Measurements from ENCODE around the gene PTPRJ. TPM values are rescaled to one million over a fixed set of nuclear protein-coding genes. Genes with fewer than 3 reads are reported as not detected.

Gene PTPRJ
- polyA plus RNA-seq, 1 donor from 2014 or later = 8.6 TPM

- H4K20me1 ChIP-seq (ENCODE audit: insufficient read depth) = no peaks in the 10 kb centered on the region
- H3K4me2 ChIP-seq (ENCODE audit: low read length) = no peak overlapping the region
- H3K4me3 ChIP-seq (ENCODE audit: low read length) = no peak overlapping the region
- H3K9ac ChIP-seq (ENCODE audit: low read length) = no peak overlapping the region
- no peaks in the 10 kb centered on the region for H3K36me3 ChIP-seq (ENCODE audit: insufficient read depth, low read length)
- H3F3A ChIP-seq (ENCODE audit: insufficient read depth, low read length, poor library complexity, severe bottlenecking) = no peaks in the 10 kb centered on the region
- H3K79me2 ChIP-seq (replicated peaks; ENCODE audit: insufficient read depth, low read length) = no peaks in the 10 kb centered on the region
- H3K27me3 ChIP-seq (ENCODE audit: insufficient read depth, low read depth, low read length) = no peaks in the 10 kb centered on the region
- no peak overlapping the region for H2AFZ ChIP-seq (ENCODE audit: low read depth, low read length)
- H3K9me2 ChIP-seq (ENCODE audit: insufficient read depth, low read length) = no peaks in the 10 kb centered on the region
- H3K9me3 ChIP-seq (ENCODE audit: low read length) = no peaks in the 10 kb centered on the region
- no peak overlapping the region for H3K27ac ChIP-seq (ENCODE audit: low read length)
- TF ChIP-seq EP300 (conservative IDR thresholded peaks at IDR 0.05; ENCODE audit: poor library complexity, severe bottlenecking) (no peak), RAD21 (conservative IDR thresholded peaks at IDR 0.05) (no peak), CTCF (IDR thresholded peaks at IDR 0.05; ENCODE audit: poor library complexity, severe bottlenecking) (no peak), EZH2 (IDR thresholded peaks at IDR 0.05; ENCODE audit: borderline replicate concordance, insufficient read depth, low read length, poor library complexity, severe bottlenecking) (no peak), POLR2AphosphoS5 (IDR thresholded peaks at IDR 0.05) (no peak)
Measured at GRCh38 chr11:47938791-47939560, 41.4 kb upstream of the PTPRJ start.

- no peak overlapping the region for H3K27ac ChIP-seq (ENCODE audit: low read length)
- TF ChIP-seq TAF1 (IDR thresholded peaks at IDR 0.05; ENCODE audit: low read depth) = no peak
- no peak for TF ChIP-seq SMC3 (conservative IDR thresholded peaks at IDR 0.05; ENCODE audit: poor library complexity)
- TF ChIP-seq REST (IDR thresholded peaks at IDR 0.05; ENCODE audit: borderline replicate concordance) = no peak
- TF ChIP-seq POLR2AphosphoS5 (IDR thresholded peaks at IDR 0.05) = no peak
- no peak for TF ChIP-seq EP300 (conservative IDR thresholded peaks at IDR 0.05; ENCODE audit: poor library complexity, severe bottlenecking)
- no peak for TF ChIP-seq MXI1 (conservative IDR thresholded peaks at IDR 0.05; ENCODE audit: poor library complexity, severe bottlenecking)
- TF ChIP-seq RAD21 (conservative IDR thresholded peaks at IDR 0.05) = no peak
- no peak for TF ChIP-seq EZH2 (IDR thresholded peaks at IDR 0.05; ENCODE audit: borderline replicate concordance, insufficient read depth, low read length, poor library complexity, severe bottlenecking)
- no peak for TF ChIP-seq CTCF (IDR thresholded peaks at IDR 0.05; ENCODE audit: poor library complexity, severe bottlenecking)
- H3K9me2 ChIP-seq (ENCODE audit: insufficient read depth, low read length) = no peaks in the 10 kb centered on the region
- no peak overlapping the region for H3K9ac ChIP-seq (ENCODE audit: low read length)
- no peaks in the 10 kb centered on the region for H4K20me1 ChIP-seq (ENCODE audit: insufficient read depth)
- no peaks in the 10 kb centered on the region for H3K9me3 ChIP-seq (ENCODE audit: low read length)
- H3K36me3 ChIP-seq (ENCODE audit: insufficient read depth, low read length) = no peaks in the 10 kb centered on the region
- no peak overlapping the region for H3K4me3 ChIP-seq (ENCODE audit: low read length)
- no peaks in the 10 kb centered on the region for H3K27me3 ChIP-seq (ENCODE audit: insufficient read depth, low read depth, low read length)
- H2AFZ ChIP-seq (ENCODE audit: low read depth, low read length) = no peak overlapping the region
- no peaks in the 10 kb centered on the region for H3F3A ChIP-seq (ENCODE audit: insufficient read depth, low read length, poor library complexity, severe bottlenecking)
- no peak overlapping the region for H3K4me2 ChIP-seq (ENCODE audit: low read length)
- H3K79me2 ChIP-seq (replicated peaks; ENCODE audit: insufficient read depth, low read length) = no peaks in the 10 kb centered on the region
Measured at GRCh38 chr11:47940904-47941649, 39.3 kb upstream of the PTPRJ start.
